ENCODE data around the gene RIN2.
"Not testable (repeated sequence)": the region's sequence is repeated elsewhere in the genome, so short reads cannot be mapped to it uniquely, and the experiment has no call there.

RIN2 gene

DNA sequence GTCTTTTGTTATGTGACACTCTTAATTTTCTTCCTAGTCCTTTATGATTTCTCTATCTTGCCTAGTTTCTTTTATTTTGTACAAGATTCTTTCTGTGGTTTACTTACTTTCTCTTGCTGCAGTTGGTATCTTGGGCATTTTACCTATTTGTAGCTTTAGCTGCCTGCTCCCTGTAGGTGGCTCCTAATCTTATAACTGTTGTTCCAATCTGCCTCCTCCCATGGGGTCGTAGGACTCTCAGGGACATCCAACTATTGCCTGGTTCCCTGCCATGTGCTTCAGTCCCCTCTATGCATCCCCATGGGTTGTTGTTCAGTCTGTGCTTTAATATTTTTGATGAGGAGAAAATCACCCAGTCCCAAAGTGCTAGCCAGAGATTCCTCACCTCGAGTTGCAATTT lies 31.4 kb downstream of the RIN2 start:
- no peak for DNase-seq

DNA sequence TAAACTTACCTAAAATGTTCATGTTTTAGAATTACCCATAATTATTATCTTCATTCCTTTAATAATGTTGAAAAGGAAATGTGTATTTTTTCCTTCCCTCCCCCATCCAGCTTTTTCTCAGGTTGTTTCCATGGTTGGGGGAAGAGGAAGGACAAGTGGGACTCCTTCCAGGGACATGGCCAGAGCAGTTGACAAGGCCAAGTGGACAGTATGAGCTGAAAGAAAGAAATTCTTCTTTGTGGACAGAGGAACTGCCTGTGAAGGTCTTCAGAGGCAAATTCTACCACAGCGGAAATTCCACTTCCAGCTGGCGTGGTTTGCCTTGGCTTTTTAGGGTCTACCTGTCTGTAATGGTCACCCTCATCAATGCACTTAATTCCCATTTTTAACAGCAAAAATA lies 33.8 kb downstream of the RIN2 start:
- no peak for DNase-seq

DNA sequence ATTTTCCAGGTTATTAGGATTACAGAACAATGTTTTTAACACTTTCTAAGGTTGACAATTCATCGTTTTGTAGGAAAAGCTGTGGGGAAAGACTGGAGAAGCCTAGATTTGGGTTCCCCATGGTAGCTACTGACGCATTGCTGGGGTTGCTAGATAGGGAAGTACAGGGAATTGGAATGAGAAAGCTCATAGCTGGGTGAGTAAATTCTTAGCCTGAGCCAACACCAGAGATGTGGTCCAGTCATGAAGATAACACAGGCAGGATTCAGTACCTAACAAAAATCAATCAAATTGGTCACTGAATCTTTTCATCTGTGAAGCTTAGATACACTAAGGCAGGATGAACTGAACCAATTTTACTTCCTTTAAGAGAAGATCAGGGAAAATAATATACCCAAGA lies 35.7 kb downstream of the RIN2 start:
- DNase-seq: no peak

DNA sequence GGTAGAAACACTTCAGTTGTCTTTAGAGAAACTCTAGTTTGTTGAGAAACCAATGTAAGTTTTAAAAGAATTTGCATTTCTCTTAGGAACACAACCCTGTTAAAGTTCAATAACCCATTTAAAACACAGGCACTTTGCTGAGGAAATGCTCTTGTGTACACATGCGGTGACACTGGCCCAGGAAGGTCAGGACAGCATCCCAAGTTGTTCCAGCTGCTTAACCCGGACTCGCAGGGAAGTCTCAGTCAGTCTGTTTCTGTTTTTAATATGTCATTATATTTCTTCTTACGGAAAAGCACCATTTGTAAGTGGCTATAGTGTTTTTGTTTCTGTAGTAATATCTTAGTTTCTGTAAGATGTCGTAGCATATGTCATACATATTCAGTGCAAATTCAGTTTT lies 36.9 kb downstream of the RIN2 start:
- DNase-seq: no peak

DNA sequence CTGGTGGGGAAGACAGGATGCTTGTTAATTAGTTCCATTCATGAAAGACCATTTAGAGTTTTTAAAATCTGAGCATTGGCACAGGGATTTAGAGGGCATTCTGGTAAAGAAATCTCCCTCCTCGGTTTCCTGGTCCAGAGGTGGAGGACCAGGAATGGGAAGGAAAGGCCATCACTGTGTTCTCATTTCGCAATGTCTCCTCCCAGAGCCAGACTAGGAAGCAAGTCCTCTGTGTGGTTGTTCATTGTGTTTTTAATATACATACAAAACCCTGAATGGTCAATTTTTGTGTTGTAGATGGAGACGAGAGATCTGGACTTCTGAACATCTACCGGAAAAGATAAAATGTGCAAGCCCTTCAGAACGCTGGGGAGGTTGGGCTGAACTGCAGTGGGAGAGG lies 41.3 kb downstream of the RIN2 start:
- no peak for DNase-seq

GRCh38 chr20:19802099-19802491 lies 44.0 kb downstream of the RIN2 start:
- DNase-seq: no peak

DNA sequence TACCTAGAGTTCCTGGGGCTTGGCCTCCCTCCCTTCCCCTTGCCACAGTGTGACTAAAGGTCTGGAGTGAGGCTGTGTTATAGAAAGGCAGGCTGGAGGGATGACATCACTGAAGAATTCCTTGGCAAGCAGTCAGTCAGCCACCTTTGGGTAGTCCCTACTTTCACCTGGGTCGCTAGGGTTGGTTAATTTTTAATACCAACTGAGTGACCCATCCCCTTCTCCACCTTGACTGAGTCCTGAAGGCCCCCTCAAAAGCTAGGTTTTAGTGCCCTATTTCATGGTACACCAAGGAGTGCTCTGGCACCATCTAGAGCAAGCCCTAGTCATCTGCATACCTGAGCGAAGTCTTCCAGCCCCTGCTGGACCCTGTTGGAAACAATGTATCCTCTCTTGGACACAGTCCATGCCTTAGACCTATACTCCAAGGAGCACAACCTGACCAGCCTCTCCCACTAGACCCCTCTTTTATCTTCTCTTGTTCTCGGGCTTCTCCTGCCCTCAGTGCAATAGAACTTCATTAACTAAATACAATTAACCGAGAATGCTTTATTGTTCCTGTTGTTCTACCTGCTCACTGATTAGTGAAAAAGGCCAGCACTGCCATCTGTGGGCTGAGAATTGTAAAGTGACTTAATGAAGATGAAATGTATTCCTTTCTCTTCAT lies 44.6 kb downstream of the RIN2 start:
- no peak for DNase-seq

GRCh38 chr20:19806276-19806675 lies 48.2 kb downstream of the RIN2 start:
- DNase-seq: not testable (repeated sequence)

DNA sequence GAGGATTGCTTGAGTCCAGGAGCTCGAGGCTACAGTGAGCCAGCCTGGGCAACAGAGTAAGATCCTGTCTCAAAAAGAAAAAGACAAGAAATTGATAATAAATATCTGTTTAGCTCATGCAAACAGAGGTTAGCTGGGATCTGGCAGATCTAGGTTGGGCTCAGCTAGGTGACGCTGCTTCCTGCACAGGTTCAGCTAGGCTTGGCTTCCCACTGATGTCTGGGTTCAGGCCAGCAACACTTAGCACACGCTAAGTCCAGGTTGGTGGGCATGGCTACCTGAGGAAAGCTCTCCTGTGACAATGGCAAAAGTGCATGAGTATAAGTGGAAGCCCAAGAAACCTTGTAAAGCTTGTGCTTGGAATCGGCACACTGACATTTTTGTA lies 48.7 kb downstream of the RIN2 start:
- DNase-seq: no peak

GRCh38 chr20:19807191-19807945 lies 49.3 kb downstream of the RIN2 start:
- DNase-seq: peak; percentile 63

Measured in NCI-H1436 (cell line).